Retinal pigment epithelial cell (primary cell): ENCODE data around the gene TEKT1.

Experiments used
- DNase-seq: peaks from one replicate; pipeline ENCODE4 v3.0.0-alpha.2; 2010; ENCODE audit warnings: low read depth
- H3K4me3 ChIP-seq: 2 replicates; pipeline ENCODE4 v1.5.1; 2011; ENCODE audit warnings: mild to moderate bottlenecking, low read length, control low read depth, moderate library complexity
- CTCF ChIP-seq: conservative IDR thresholded peaks from 2 replicates; pipeline ENCODE4 v1.5.1; 2011; ENCODE audit warnings: low read depth, low read length, control low read depth, inconsistent platforms

TEKT1 gene

GRCh38 chr17:6793748-6794493 lies 37.6 kb downstream of the TEKT1 start:
- TF ChIP-seq CTCF = no peak
- H3K4me3 ChIP-seq = no peak overlapping the region
- DNase-seq = no peak

- H3K4me3 ChIP-seq = no peak overlapping the region
- no peak for TF ChIP-seq CTCF
- DNase-seq = no peak
Measured at GRCh38 chr17:6789146-6789545, 42.4 kb downstream of the TEKT1 start.

GRCh38 chr17:6787081-6787693 lies 44.3 kb downstream of the TEKT1 start:
- no peak for DNase-seq
- H3K4me3 ChIP-seq = no peak overlapping the region
- TF ChIP-seq CTCF = no peak

- TF ChIP-seq CTCF = no peak
- DNase-seq = no peak
- no peak overlapping the region for H3K4me3 ChIP-seq
Measured at GRCh38 chr17:6786618-6787017, 44.9 kb downstream of the TEKT1 start.

GRCh38 chr17:6782244-6782643 lies 49.3 kb downstream of the TEKT1 start:
- TF ChIP-seq CTCF = no peak
- H3K4me3 ChIP-seq = no peak overlapping the region

GRCh38 chr17:6780886-6781285 lies 50.6 kb downstream of the TEKT1 start:
- H3K4me3 ChIP-seq = no peak overlapping the region
- no peak for TF ChIP-seq CTCF
- no peak for DNase-seq

More at GRCh38 chr17:6782244-6782643, 49.3 kb downstream of the TEKT1 start:
- no peak for DNase-seq

GRCh38 chr17:6780001-6780400 lies 51.5 kb downstream of the TEKT1 start:
- no peak for DNase-seq
- TF ChIP-seq CTCF = no peak
- H3K4me3 ChIP-seq = no peak overlapping the region
